Prostate gland (tissue), 2 donors: ENCODE measurements around the gene PTBP3. TPM values are rescaled to one million over a fixed set of nuclear protein-coding genes. Genes with fewer than 3 reads are reported as not detected.

Experiments used
- DNase-seq: peaks from one replicate; pipeline ENCODE4 v3.0.0-alpha.2; 2019; ENCODE audit warnings: low spot score
- H3K27ac ChIP-seq, 2 donors: fragments of 200-600 bp; sonication (generic); 2 replicates each; pipeline ENCODE4 v1.5.1; 2017 to 2019
- H3K27me3 ChIP-seq: fragments of 200-600 bp; sonication (generic); replicated peaks from 2 replicates; pipeline ENCODE4 v1.5.1; 2019; ENCODE audit not compliant: insufficient read depth
- H3K36me3 ChIP-seq, 2 donors: fragments of 200-600 bp; sonication (generic); 1 replicate in 1 of 2; 2 replicates in 1 of 2; pipeline versions ENCODE4 v1.5.1 to v1.8.1; 2017 to 2019
- H3K4me1 ChIP-seq: fragments of 200-600 bp; sonication (generic); replicated peaks from 2 replicates; pipeline ENCODE4 v1.5.1; 2019
- H3K4me3 ChIP-seq, 2 donors: fragments of 200-600 bp; sonication (generic); 2 replicates each; pipeline ENCODE4 v1.5.1; 2017 to 2019
- H3K9me3 ChIP-seq: fragments of 200-600 bp; sonication (generic); 2 replicates; pipeline ENCODE4 v1.5.1; 2017
- POLR2A ChIP-seq: fragments of 450-650 bp; IDR thresholded peaks from one replicate; pipeline ENCODE4 v1.6.1; 2016; ENCODE audit warnings: antibody characterized with exemption, mild to moderate bottlenecking
- POLR2AphosphoS5 ChIP-seq: sonication (generic); formaldehyde crosslinking; IDR thresholded peaks from one replicate; pipeline ENCODE4 v1.6.1; 2017; ENCODE audit warnings: antibody characterized with exemption
- WGBS: methylation state at CpG from one replicate; pipeline ENCODE4 v1.1.5; 2018; 5-methylcytosine and 5-hydroxymethylcytosine counted together
- intact Hi-C: fragments of 100-400 bp; cut with DNase I; formaldehyde crosslinking; loops from one replicate; pipeline ENCODE4 v1.14.2; 2022
- total RNA-seq, 2 donors: library from RNA; depleted of rRNA; stranded (reverse); fragments of >200 nt; gene quantifications; one replicate each; pipeline ENCODE4 v1.1.0, GENCODE V29; 2016
- TF ChIP-seq, protein P1 (sequence below), 4 experiments: fragments of 200-600 bp in 2 of 4; fragments of 450-650 bp in 2 of 4; sonication (generic) in 2 of 4; IDR thresholded peaks; 1 replicate in 3 of 4; 2 replicates in 1 of 4; pipeline ENCODE4 v1.5.1; 2016 to 2019; ENCODE audit warnings: antibody characterized with exemption in 4 of 4, mild to moderate bottlenecking in 2 of 4, moderate library complexity in 2 of 4

Gene PTBP3
- total RNA-seq, 2 donors from 2014 or later = 56.6 to 140 TPM

DNA sequence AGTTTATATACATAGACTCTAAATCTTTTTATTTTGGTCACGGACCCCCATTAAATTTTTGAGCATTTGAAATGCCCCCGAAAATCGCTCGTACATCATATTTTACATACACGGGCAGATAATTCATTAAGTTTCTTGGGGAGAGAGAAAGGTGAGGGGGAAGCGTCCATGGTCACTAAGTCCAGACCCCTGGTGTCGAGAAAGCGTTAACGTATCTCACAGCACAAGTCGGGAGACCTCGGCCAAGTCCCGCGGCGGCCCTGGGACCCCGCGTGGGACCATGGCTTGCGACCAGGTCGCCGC is 794 bp downstream of the PTBP3 start:
- H3K4me1 ChIP-seq = no peaks in the 10 kb centered on the region
- TF ChIP-seq POLR2A (no peak), POLR2AphosphoS5 (no peak)
- TF ChIP-seq, protein P1, sequence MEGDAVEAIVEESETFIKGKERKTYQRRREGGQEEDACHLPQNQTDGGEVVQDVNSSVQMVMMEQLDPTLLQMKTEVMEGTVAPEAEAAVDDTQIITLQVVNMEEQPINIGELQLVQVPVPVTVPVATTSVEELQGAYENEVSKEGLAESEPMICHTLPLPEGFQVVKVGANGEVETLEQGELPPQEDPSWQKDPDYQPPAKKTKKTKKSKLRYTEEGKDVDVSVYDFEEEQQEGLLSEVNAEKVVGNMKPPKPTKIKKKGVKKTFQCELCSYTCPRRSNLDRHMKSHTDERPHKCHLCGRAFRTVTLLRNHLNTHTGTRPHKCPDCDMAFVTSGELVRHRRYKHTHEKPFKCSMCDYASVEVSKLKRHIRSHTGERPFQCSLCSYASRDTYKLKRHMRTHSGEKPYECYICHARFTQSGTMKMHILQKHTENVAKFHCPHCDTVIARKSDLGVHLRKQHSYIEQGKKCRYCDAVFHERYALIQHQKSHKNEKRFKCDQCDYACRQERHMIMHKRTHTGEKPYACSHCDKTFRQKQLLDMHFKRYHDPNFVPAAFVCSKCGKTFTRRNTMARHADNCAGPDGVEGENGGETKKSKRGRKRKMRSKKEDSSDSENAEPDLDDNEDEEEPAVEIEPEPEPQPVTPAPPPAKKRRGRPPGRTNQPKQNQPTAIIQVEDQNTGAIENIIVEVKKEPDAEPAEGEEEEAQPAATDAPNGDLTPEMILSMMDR (IDR thresholded peaks at IDR 0.05) = no peak
- H3K27ac ChIP-seq = peak overlapping the region; percentile 97 to 100
- no peaks in the 10 kb centered on the region for H3K36me3 ChIP-seq
- no peaks in the 10 kb centered on the region for H3K27me3 ChIP-seq
- H3K9me3 ChIP-seq = no peaks in the 10 kb centered on the region
- no peak for DNase-seq
- peak overlapping the region; percentile 99 for H3K4me3 ChIP-seq
- under 1% methylated on average over 19 of the region's 19 CpGs for WGBS
- intact Hi-C loops = loop anchor here (2.0 to 10.0 kb wide), 6 partner anchors 50 to 482 kb away; partner anchors contain the start of genes HSDL2, INIP and UGCG

GRCh38 chr9:112332214-112332613 is 1.2 kb downstream of the PTBP3 start:
- no peaks in the 10 kb centered on the region for H3K27me3 ChIP-seq
- no peaks in the 10 kb centered on the region for H3K36me3 ChIP-seq
- H3K4me3 ChIP-seq = peak overlapping the region; percentile 99
- DNase-seq = no peak
- TF ChIP-seq, protein P1 (IDR thresholded peaks at IDR 0.05) = no peak
- TF ChIP-seq POLR2AphosphoS5 = no peak
- no peak for TF ChIP-seq POLR2A
- peak overlapping the region; percentile 97 to 100 for H3K27ac ChIP-seq
- no peaks in the 10 kb centered on the region for H3K4me1 ChIP-seq
- intact Hi-C loops = loop anchor here (2.0 to 10.0 kb wide), 6 partner anchors 50 to 483 kb away; partner anchors contain the start of genes HSDL2, INIP and UGCG
- no peaks in the 10 kb centered on the region for H3K9me3 ChIP-seq
- 13% methylated on average over 4 of the region's 4 CpGs for WGBS

DNA sequence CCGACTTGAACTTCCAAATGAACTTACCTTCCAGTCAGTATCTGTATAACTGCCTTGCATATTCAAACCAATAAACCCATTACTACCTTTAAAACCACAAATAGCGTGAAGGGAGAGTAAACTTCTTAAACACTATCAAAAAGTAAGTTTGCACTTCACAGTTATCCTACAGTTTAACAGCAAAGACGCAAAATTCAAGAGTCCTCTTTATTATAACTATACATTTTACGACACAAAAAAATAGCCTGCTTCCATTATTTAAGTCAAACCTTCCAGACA is 1.8 kb downstream of the PTBP3 start:
- no peak overlapping the region for H3K27ac ChIP-seq
- no peaks in the 10 kb centered on the region for H3K9me3 ChIP-seq
- intact Hi-C loops = loop anchor here (5.0 to 10.0 kb wide), 5 partner anchors 51 to 483 kb away; partner anchors contain the start of genes HSDL2 and INIP
- no peak for DNase-seq
- H3K4me1 ChIP-seq = no peaks in the 10 kb centered on the region
- H3K27me3 ChIP-seq = no peaks in the 10 kb centered on the region
- WGBS = 55% methylated on average over 4 of the region's 4 CpGs
- peak overlapping the region in 1 of 2 donors; percentile 2 for H3K4me3 ChIP-seq
- no peaks in the 10 kb centered on the region for H3K36me3 ChIP-seq
- TF ChIP-seq, protein P1 (IDR thresholded peaks at IDR 0.05) = no peak
- TF ChIP-seq POLR2AphosphoS5 (no peak), POLR2A (no peak)

DNA sequence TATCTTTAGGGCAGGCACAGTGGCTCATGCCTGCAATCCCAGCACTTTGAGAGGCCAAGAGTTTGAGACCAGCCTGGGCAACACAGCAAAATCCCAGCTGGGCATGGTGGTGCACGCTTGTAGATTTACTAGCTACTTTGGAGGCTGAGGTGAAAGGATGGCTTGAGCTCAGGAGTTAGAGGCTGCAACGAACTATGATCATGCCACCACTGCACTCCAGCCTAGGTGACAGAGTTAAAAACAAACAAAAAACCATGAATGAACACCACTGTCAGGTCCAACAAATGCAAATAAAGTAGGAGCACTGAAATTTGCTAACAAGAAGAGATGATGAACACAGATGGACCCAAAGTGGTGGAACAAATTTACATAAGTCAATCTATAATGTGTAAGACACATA is 4.9 kb downstream of the PTBP3 start:
- H3K27me3 ChIP-seq = no peaks in the 10 kb centered on the region
- no peaks in the 10 kb centered on the region for H3K9me3 ChIP-seq
- no peak overlapping the region for H3K4me3 ChIP-seq
- intact Hi-C loops = no loop called here
- WGBS = 95% methylated on average over 2 of the region's 2 CpGs
- TF ChIP-seq POLR2AphosphoS5 = no peak
- TF ChIP-seq, protein P1 (IDR thresholded peaks at IDR 0.05) = no peak
- no peak for DNase-seq
- H3K4me1 ChIP-seq = no peaks in the 10 kb centered on the region
- H3K27ac ChIP-seq = no peak overlapping the region
- H3K36me3 ChIP-seq = no peaks in the 10 kb centered on the region

DNA sequence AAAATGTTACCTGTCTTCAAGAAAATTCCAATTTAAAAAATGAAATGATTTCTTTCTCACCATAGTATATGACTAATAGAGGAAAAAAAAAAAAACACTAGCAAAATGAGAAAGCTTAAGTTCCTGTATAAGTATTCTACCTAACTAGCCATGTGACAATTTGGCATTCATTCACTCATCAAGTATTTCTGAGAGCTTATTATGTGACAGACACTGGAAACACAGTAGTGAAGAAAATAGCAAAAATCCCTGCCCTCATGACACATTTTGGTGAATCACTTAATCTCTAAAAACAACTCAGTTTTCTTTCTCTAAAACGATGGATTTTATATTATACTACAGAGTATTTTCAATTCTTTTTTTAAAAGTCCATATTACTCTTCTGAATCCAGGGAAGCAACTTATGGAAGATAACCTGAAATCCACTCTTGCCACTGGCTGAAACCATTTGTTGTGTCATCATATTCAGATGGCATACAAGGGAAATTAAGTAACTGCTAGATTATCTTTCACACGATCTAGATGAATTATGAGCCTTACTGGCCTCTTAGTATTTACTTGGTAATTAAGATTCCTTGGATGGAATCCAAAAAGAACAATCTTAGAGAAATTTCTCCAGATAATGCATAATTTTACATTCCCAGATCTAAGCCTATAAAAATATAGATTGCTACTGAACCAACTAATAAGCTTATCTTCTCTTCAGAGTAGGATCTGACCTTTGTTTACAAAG is 5.5 kb downstream of the PTBP3 start:
- H3K4me1 ChIP-seq = no peaks in the 10 kb centered on the region
- 51% methylated on average over 2 of the region's 2 CpGs for WGBS
- TF ChIP-seq POLR2A (no peak), POLR2AphosphoS5 (no peak)
- TF ChIP-seq, protein P1 (IDR thresholded peaks at IDR 0.05) = no peak
- H3K4me3 ChIP-seq = no peak overlapping the region
- no peak for DNase-seq
- no peaks in the 10 kb centered on the region for H3K27me3 ChIP-seq
- no peak overlapping the region for H3K27ac ChIP-seq
- no peaks in the 10 kb centered on the region for H3K36me3 ChIP-seq
- intact Hi-C loops = no loop called here
- no peaks in the 10 kb centered on the region for H3K9me3 ChIP-seq
